Fibroblast of the conjunctiva (primary cell): ENCODE data around the gene CLSTN2.
"Not testable (repeated sequence)": the region's sequence is repeated elsewhere in the genome, so short reads cannot be mapped to it uniquely, and the experiment has no call there.

Experiments
- DNase-seq: peaks from one replicate; pipeline ENCODE4 v3.0.0-alpha.2; 2010; ENCODE audit warnings: low read depth

Gene CLSTN2

GRCh38 chr3:140423146-140423545 is 488.2 kb downstream of the CLSTN2 start:
- no peak for DNase-seq

GRCh38 chr3:140423574-140423973 is 488.6 kb downstream of the CLSTN2 start:
- not testable (repeated sequence) for DNase-seq

DNA sequence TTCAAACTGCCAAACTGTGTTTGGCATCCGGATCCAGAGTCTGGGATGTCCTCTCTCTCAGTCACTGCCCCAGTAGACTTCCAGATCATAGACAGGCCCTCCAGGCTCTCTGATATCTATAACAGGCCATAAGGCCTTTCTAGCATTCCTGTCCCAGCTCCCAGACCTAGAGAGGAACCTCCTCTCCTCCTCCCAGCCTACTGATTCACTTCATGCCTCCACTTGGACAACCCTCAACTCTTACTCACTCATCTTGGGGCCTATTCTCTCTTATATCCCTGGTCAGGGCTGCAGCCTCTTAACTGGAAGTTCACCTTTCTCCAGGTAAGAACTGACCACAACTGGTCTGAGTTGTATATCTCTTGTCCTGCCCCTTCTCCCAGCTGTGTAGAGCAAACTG is 489.2 kb downstream of the CLSTN2 start:
- no peak for DNase-seq

GRCh38 chr3:140424726-140425125 is 489.7 kb downstream of the CLSTN2 start:
- DNase-seq = no peak

DNA sequence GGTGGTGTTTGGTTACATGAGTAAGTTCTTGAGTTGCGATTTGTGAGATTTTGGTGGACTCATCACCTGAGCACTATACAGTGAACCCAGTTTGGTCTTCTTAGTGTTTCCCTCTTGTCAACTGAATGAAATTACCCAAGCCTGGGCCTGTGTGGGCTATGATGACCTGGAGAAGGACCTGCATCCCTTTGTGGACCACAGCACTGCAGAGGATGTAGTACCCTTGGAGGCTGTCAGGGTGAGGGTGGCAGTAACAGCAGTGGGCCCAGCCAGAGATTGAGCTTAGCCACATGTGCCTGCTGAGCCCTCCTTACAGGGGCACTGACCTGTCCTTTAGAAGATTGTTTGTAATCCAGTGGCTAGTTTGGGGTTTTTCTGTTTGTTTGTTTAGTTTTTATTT is 492.8 kb downstream of the CLSTN2 start:
- no peak for DNase-seq

- DNase-seq = no peak
Measured at GRCh38 chr3:140428380-140428779, 493.4 kb downstream of the CLSTN2 start.

- no peak for DNase-seq
Measured at GRCh38 chr3:140429791-140430190, 494.8 kb downstream of the CLSTN2 start.

DNA sequence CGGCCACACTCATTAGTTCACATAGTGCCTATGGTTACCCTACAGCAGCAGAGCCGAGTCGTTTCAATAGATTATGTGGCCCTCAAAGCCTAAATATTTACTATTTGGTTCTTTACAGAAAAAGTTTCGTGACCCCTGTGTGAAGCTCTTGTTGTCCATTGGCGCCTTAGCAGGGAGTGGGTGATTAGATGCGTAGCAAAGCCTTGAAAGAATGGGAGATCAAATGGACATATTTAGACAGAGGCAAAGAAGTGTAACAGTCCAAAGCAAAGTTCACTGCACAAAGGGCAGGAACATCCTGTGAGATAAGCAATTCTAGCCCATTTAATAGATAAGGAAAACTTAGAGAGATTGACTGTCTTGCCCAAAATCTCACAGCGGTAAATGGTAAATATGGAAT is 495.5 kb downstream of the CLSTN2 start:
- no peak for DNase-seq

DNA sequence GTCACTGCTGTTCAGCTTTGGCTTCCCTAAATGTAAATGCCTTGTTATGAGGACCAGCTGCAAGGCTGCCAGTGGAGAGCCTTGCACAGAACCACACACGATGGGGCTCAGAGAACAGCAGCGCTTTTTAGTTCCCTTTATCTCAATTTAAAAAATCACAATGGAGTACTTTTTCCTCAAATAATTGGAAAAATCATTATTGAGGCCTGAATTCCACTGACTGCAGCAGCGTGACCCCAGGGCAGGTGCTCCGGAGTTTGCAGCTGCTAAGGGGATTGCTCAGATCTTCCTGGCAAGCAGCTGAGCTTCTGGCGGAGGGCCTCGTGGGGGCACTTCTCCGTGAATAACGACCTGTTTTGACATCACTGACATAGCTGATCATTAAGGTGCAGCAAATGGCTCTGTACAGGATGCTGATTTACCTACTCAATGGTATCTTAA is 497.3 kb downstream of the CLSTN2 start:
- no peak for DNase-seq

DNA sequence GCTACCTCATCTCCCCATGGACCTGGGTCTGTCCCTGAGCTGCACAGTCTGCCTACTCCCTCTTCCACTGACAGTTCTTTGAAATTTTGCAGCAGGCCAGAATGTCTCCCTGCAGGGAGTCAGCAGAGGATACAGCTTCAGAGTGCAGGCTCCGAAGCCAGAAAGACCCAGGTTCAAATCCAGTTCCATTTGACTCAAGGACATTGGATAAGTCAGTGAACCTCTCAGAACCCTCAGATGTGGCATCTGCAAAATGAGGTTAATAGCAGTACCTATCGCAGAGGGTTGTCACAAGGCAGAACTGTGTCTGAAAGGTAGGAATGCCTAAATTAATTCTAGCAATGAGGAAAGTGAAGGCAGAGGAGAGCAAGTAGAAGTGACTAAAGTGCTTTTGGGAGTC is 498.4 kb downstream of the CLSTN2 start:
- no peak for DNase-seq

GRCh38 chr3:140434261-140434905 is 499.4 kb downstream of the CLSTN2 start:
- no peak for DNase-seq

- no peak for DNase-seq
Measured at GRCh38 chr3:140436421-140436820, 501.4 kb downstream of the CLSTN2 start.

GRCh38 chr3:140438736-140439470 is 503.9 kb downstream of the CLSTN2 start:
- no peak for DNase-seq

DNA sequence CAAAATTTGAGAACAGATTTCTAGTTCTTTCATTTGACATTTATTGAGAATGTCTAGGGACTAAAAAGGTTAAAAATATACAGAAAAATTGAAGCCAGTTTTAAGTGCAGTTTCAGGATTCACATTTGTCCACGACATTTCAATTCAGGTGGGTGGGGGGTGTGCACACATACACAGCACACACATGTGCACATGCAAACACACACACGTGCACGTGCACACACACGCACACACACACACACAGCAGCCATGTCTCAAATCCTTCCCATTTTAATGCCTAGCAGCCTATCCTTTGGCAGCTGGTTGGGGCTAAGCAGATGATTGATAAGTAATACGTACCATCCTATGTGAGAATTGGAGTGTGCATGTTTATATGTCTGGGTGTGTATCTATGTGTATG is 504.5 kb downstream of the CLSTN2 start:
- no peak for DNase-seq

DNA sequence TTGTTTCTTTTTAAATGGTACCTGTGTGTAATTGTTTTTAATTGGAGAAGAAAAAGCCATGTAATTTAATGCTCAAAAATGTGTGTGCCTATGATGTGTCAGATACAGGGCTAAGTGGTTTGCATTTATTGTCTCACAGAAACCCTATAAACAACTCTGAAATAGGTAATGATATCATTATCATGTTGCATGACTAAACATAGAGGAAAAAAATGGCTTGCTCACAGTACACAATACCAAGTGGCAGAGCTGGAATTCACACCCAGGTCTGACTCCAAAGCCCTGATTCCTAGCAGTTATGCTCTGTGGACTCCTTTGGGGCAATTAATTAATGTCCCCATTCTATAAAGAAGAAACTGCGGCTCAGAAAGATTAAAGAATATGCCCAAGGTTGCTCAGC is 505.5 kb downstream of the CLSTN2 start:
- no peak for DNase-seq

GRCh38 chr3:140441006-140441405 is 506.0 kb downstream of the CLSTN2 start:
- no peak for DNase-seq

GRCh38 chr3:140442621-140443020 is 507.6 kb downstream of the CLSTN2 start:
- no peak for DNase-seq

- no peak for DNase-seq
Measured at GRCh38 chr3:140443073-140443472, 508.1 kb downstream of the CLSTN2 start.

DNA sequence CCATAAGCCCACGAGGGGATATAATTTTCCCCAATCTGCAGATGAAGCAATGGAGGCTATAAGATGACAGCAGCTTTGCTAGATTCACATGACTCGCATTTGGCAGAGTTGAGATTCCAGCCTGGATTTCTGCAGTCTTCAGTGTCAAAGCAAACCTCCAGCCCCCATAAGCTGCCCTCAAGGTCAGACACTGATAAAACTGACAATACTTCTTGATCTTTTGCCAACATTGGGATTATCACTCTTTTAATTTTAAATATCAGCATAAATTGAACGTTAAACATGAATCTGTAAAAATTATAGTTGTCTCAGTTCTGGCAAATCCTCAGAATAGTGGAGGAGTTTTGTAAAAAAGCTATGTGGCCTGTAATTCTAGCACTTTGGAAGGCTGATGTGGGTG is 508.8 kb downstream of the CLSTN2 start:
- DNase-seq = no peak

DNA sequence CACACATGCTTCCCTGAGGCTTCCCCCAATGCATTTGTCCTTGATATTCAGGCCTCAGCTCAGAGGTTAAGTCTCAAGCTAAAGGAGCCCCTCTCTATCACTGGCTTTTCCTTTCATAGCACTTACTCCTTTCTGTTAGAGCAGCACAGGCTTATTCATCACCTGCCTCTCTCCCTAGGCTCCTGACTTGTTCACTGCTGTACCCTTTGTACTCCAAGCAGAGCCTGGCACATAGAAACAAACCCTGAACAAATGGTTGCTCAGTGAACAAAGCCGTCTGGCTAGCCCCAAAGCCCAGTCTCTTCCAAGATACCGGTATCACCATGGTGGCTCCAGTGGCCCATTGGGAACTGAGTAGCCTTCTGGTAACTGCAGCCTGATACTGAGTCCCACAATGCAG is 511.7 kb downstream of the CLSTN2 start:
- no peak for DNase-seq

DNA sequence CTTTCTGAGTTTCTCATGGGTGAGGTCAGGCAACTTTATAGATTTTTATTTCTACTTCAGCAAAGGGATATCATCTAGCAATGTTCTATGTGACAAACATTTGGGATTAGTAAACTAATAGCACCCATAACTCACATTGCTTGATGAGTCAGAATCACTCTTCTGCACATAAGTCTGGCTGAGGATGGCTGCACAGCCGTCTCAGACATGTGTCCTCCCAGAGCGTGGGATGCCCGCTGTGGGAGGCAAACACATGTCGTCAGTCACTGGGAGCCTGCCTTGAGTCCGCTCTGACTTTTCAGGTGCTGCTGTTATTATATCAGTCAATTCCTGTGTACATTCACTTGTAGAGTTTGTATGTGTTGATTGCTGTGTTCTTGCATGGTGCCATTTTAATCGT is 512.2 kb downstream of the CLSTN2 start:
- DNase-seq = no peak

DNA sequence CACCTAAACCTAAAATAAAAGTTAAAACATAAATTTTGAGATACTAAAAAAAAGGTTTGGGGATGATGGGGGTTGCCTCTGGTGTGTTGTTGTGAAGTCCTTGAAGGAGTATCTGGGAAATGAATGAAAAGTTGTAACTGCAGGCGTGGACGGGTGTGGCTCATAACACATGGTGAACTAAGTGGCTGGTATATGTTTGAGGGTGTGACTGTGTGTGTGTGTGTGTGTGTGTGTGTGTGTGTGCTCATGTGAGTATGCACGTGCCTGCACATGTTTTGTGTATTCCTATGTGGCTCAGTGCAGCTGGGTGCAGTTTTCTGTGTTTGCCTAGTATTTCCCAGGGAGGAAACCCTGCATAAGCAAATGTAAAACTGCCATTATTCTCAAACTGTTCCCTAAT is 513.0 kb downstream of the CLSTN2 start:
- no peak for DNase-seq

- no peak for DNase-seq
Measured at GRCh38 chr3:140449413-140450256, 514.6 kb downstream of the CLSTN2 start.
